ENCODE data around the gene ANKRD49. TPM values are rescaled to one million over a fixed set of nuclear protein-coding genes. Genes with fewer than 3 reads are reported as not detected.

ANKRD49 gene
- total and polyA plus RNA-seq, 2 of the 4 experiments (the other 2 are of a cell fraction) = 7.2 to 10.4 TPM

GRCh38 chr11:94532211-94532610, 38.4 kb downstream of the ANKRD49 start:
- Histone ChIP-seq H4K20me1 (ENCODE audit: insufficient read depth, low read length) (no peaks in the 10 kb centered on the region), H2BK5ac (ENCODE audit: low read depth, low read length, poor library complexity, severe bottlenecking) (no peak overlapping the region), H3K18ac (ENCODE audit: low read depth, low read length) (no peak overlapping the region), H3K9ac (ENCODE audit: low read depth, low read length) (no peak overlapping the region), H2BK120ac (ENCODE audit: low read depth, low read length) (no peak overlapping the region), H3K9me3 (ENCODE audit: control insufficient read depth, insufficient read depth, low read length) (no peaks in the 10 kb centered on the region), H3K79me1 (ENCODE audit: low read depth in 1 of 2, low read length in 2 of 2) (no peaks in the 10 kb centered on the region), H3K27me3 (ENCODE audit: control insufficient read depth, insufficient read depth, low read length) (peaks cover 1% of the 10 kb centered on the region; the same call in 1 of the 2 replicates), H3K4me2 (ENCODE audit: low read depth, low read length) (no peak overlapping the region), H3K9me1 (ENCODE audit: insufficient read depth, low read length) (no peaks in the 10 kb centered on the region), H4K91ac (ENCODE audit: insufficient read depth, low read depth, low read length) (no peak overlapping the region), H3K4ac (ENCODE audit: low read depth, low read length) (no peak overlapping the region), H2AFZ (replicated peaks; ENCODE audit: low read length, poor library complexity) (no peak overlapping the region), H3K14ac (replicated peaks; ENCODE audit: low read depth, low read length) (no peak overlapping the region), H2AK5ac (ENCODE audit: low read depth, low read length) (no peak overlapping the region), H4K8ac (ENCODE audit: low read depth in 2 of 2, low read length in 2 of 2) (no peak overlapping the region), H3K36me3 (ENCODE audit: control insufficient read depth, insufficient read depth, low read length) (no peaks in the 10 kb centered on the region), H2BK15ac (ENCODE audit: low read depth, low read length) (no peak overlapping the region), H4K5ac (ENCODE audit: low read depth, low read length) (no peak overlapping the region), H3K23ac (ENCODE audit: low read depth, low read length) (no peak overlapping the region), H3K27ac (ENCODE audit: insufficient read depth, low read length) (no peak overlapping the region), H3K4me1 (ENCODE audit: control insufficient read depth, insufficient read depth, low read length) (peaks cover 3% of the 10 kb centered on the region), H2BK20ac (ENCODE audit: low read depth, low read length) (no peak overlapping the region), H2AK9ac (replicated peaks; ENCODE audit: low read depth, low read length, poor library complexity) (no peak overlapping the region), H3K56ac (ENCODE audit: extremely low read depth, insufficient read depth, low read length) (no peak overlapping the region), H3K4me3 (ENCODE audit: insufficient read depth, low read depth, low read length) (no peak overlapping the region)
- WGBS, 2 experiments (ENCODE audit: extremely low coverage in 2 of 2, insufficient read length in 1 of 2) = 92% methylated on average over 2 of the region's 3 CpGs; no CpG with 5 or more reads in 1 of the 2 experiments
- in situ Hi-C loops (cut with MboI; ENCODE audit: low sequenced_read_pairs) (no loop called here), dilution Hi-C loops (cut with HindIII; ENCODE audit: low sequenced_read_pairs, unreplicated experiment) (no loop called here), intact Hi-C loops (cut with micrococcal nuclease) (no loop called here)
- BruUV-seq (replicated peaks) = no TSS peak
- TF ChIP-seq MAZ (IDR thresholded peaks at IDR 0.05; ENCODE audit: borderline replicate concordance, low read depth, low read length) (no peak), RAD21 (IDR thresholded peaks at IDR 0.05; ENCODE audit: low read length) (no peak), MXI1 (IDR thresholded peaks at IDR 0.05; ENCODE audit: borderline replicate concordance, low read depth, low read length) (no peak), POLR2A (IDR thresholded peaks at IDR 0.05; ENCODE audit: low read depth, low read length) (no peak), NFE2L2 (IDR thresholded peaks at IDR 0.05; ENCODE audit: low read depth, low read length) (no peak), MAFK (IDR thresholded peaks at IDR 0.05; ENCODE audit: low read depth, low read length) (no peak), SMC3 (IDR thresholded peaks at IDR 0.05; ENCODE audit: low read depth, low read length) (no peak), FOS (IDR thresholded peaks at IDR 0.05; ENCODE audit: low read depth, low read length) (no peak), RFX5 (IDR thresholded peaks at IDR 0.05; ENCODE audit: low read depth, low read length) (no peak), ELK1 (IDR thresholded peaks at IDR 0.05; ENCODE audit: borderline replicate concordance, low read depth, low read length) (no peak), BHLHE40 (IDR thresholded peaks at IDR 0.05; ENCODE audit: low read depth, low read length) (no peak)
- TF ChIP-seq, protein P1, sequence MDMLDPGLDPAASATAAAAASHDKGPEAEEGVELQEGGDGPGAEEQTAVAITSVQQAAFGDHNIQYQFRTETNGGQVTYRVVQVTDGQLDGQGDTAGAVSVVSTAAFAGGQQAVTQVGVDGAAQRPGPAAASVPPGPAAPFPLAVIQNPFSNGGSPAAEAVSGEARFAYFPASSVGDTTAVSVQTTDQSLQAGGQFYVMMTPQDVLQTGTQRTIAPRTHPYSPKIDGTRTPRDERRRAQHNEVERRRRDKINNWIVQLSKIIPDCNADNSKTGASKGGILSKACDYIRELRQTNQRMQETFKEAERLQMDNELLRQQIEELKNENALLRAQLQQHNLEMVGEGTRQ (IDR thresholded peaks at IDR 0.05; ENCODE audit: low read depth, low read length) = no peak
- POLR2A ChIA-PET (ENCODE audit: unreplicated experiment) = no interaction called here
- no peak for ATAC-seq (ENCODE audit: low read depth)
- no peak for DNase-seq
- CTCF ChIA-PET = no interaction called here

Data from IMR-90 (cell line).